ENCODE results near the gene EIF4A3. TPM values are rescaled to one million over a fixed set of nuclear protein-coding genes. Genes with fewer than 3 reads are reported as not detected.

The EIF4A3 gene
- total RNA-seq, 1 donor from 2014 or later: 104 TPM

- H3K36me3 Mint-ChIP-seq: no peaks in the 10 kb centered on the region
- DNase-seq (ENCODE audit: extremely low spot score, unreplicated experiment): no peak
- H3K4me1 Mint-ChIP-seq (ENCODE audit: unreplicated experiment): peaks cover 27% of the 10 kb centered on the region
- H3K27me3 Mint-ChIP-seq: no peaks in the 10 kb centered on the region
- H3K9me3 Mint-ChIP-seq: no peaks in the 10 kb centered on the region
- H3K27ac Mint-ChIP-seq: peak overlapping the region; percentile 25
- TF ChIP-seq CTCF (conservative IDR thresholded peaks at IDR 0.05): no peak
- peak overlapping the region; percentile 77 for H3K4me3 Mint-ChIP-seq
Observed at GRCh38 chr17:80103449-80104085, 43.4 kb downstream of the EIF4A3 start.

- H3K36me3 Mint-ChIP-seq: no peaks in the 10 kb centered on the region
- H3K4me1 Mint-ChIP-seq (ENCODE audit: unreplicated experiment): peaks cover 27% of the 10 kb centered on the region
- peak overlapping the region; percentile 25 for H3K27ac Mint-ChIP-seq
- H3K27me3 Mint-ChIP-seq: no peaks in the 10 kb centered on the region
- no peak for DNase-seq (ENCODE audit: extremely low spot score, unreplicated experiment)
- peak overlapping the region; percentile 95 for H3K4me3 Mint-ChIP-seq
- H3K9me3 Mint-ChIP-seq: no peaks in the 10 kb centered on the region
- TF ChIP-seq CTCF (conservative IDR thresholded peaks at IDR 0.05): no peak
Observed at GRCh38 chr17:80102664-80103448, 44.1 kb downstream of the EIF4A3 start.

GRCh38 chr17:80101946-80102663, 44.8 kb downstream of the EIF4A3 start:
- DNase-seq (ENCODE audit: extremely low spot score, unreplicated experiment): no peak
- no peak for TF ChIP-seq CTCF (conservative IDR thresholded peaks at IDR 0.05)
- H3K36me3 Mint-ChIP-seq: no peaks in the 10 kb centered on the region
- no peaks in the 10 kb centered on the region for H3K9me3 Mint-ChIP-seq
- H3K27me3 Mint-ChIP-seq: no peaks in the 10 kb centered on the region
- peaks cover 31% of the 10 kb centered on the region for H3K4me1 Mint-ChIP-seq (ENCODE audit: unreplicated experiment)
- peak overlapping the region; percentile 95 for H3K4me3 Mint-ChIP-seq
- peak overlapping the region; percentile 84 for H3K27ac Mint-ChIP-seq

- peak; percentile 94 for TF ChIP-seq CTCF (conservative IDR thresholded peaks at IDR 0.05)
- Mint-ChIP-seq H3K27ac (peak within 1 kb of the TSS; percentile 84), H3K4me1 (ENCODE audit: unreplicated experiment) (peaks cover 31% of the 10 kb centered on the region), H3K27me3 (no peaks in the 10 kb centered on the region), H3K9me3 (no peaks in the 10 kb centered on the region), H3K4me3 (peak within 1 kb of the TSS; percentile 95), H3K36me3 (no peaks in the 10 kb centered on the region)
- peak; percentile 96 for DNase-seq (ENCODE audit: extremely low spot score, unreplicated experiment)
Observed at GRCh38 chr17:80101011-80101945, 45.6 kb downstream of the EIF4A3 start, which contains the start of gene GAA. GAA (plus strand) TSS chr17:80101581; CDS start chr17:80104587, 3,006 bp downstream.

- Mint-ChIP-seq H3K27me3 (no peaks in the 10 kb centered on the region), H3K27ac (no peak overlapping the region), H3K9me3 (no peaks in the 10 kb centered on the region)
Observed at GRCh38 chr17:80100035-80100323, 46.9 kb downstream of the EIF4A3 start.

More at GRCh38 chr17:80100035-80100323, 46.9 kb downstream of the EIF4A3 start:
- no peaks in the 10 kb centered on the region for H3K36me3 Mint-ChIP-seq
- no peak for TF ChIP-seq CTCF (conservative IDR thresholded peaks at IDR 0.05)
- peak overlapping the region; percentile 47 for H3K4me3 Mint-ChIP-seq
- H3K4me1 Mint-ChIP-seq (ENCODE audit: unreplicated experiment): peaks cover 22% of the 10 kb centered on the region
- no peak for DNase-seq (ENCODE audit: extremely low spot score, unreplicated experiment)
